Prostate gland (tissue), 2 donors: ENCODE data around the gene KIF2C. TPM values are rescaled to one million over a fixed set of nuclear protein-coding genes. Genes with fewer than 3 reads are reported as not detected.

Experiments used
- DNase-seq: peaks from one replicate; pipeline ENCODE4 v3.0.0-alpha.2; 2019; ENCODE audit warnings: low spot score
- H3K27ac ChIP-seq, 2 donors: fragments of 200-600 bp; sonication (generic); 2 replicates each; pipeline ENCODE4 v1.5.1; 2017 to 2019
- H3K27me3 ChIP-seq: fragments of 200-600 bp; sonication (generic); replicated peaks from 2 replicates; pipeline ENCODE4 v1.5.1; 2019; ENCODE audit not compliant: insufficient read depth
- H3K36me3 ChIP-seq, 2 donors: fragments of 200-600 bp; sonication (generic); 1 replicate in 1 of 2; 2 replicates in 1 of 2; pipeline versions ENCODE4 v1.5.1 to v1.8.1; 2017 to 2019
- H3K4me1 ChIP-seq: fragments of 200-600 bp; sonication (generic); replicated peaks from 2 replicates; pipeline ENCODE4 v1.5.1; 2019
- H3K4me3 ChIP-seq, 2 donors: fragments of 200-600 bp; sonication (generic); 2 replicates each; pipeline ENCODE4 v1.5.1; 2017 to 2019
- H3K9me3 ChIP-seq: fragments of 200-600 bp; sonication (generic); 2 replicates; pipeline ENCODE4 v1.5.1; 2017
- CTCF ChIP-seq, 4 experiments: fragments of 200-600 bp in 2 of 4; fragments of 450-650 bp in 2 of 4; sonication (generic) in 2 of 4; IDR thresholded peaks; 1 replicate in 3 of 4; 2 replicates in 1 of 4; pipeline ENCODE4 v1.5.1; 2016 to 2019; ENCODE audit warnings: antibody characterized with exemption in 4 of 4, mild to moderate bottlenecking in 2 of 4, moderate library complexity in 2 of 4
- POLR2A ChIP-seq: fragments of 450-650 bp; IDR thresholded peaks from one replicate; pipeline ENCODE4 v1.6.1; 2016; ENCODE audit warnings: antibody characterized with exemption, mild to moderate bottlenecking
- POLR2AphosphoS5 ChIP-seq: sonication (generic); formaldehyde crosslinking; IDR thresholded peaks from one replicate; pipeline ENCODE4 v1.6.1; 2017; ENCODE audit warnings: antibody characterized with exemption
- WGBS: methylation state at CpG from one replicate; pipeline ENCODE4 v1.1.5; 2018; 5-methylcytosine and 5-hydroxymethylcytosine counted together
- intact Hi-C: fragments of 100-400 bp; cut with DNase I; formaldehyde crosslinking; loops from one replicate; pipeline ENCODE4 v1.14.2; 2022
- total RNA-seq, 2 donors: library from RNA; depleted of rRNA; stranded (reverse); fragments of >200 nt; gene quantifications; one replicate each; pipeline ENCODE4 v1.1.0, GENCODE V29; 2016

KIF2C gene
- total RNA-seq, 2 donors from 2014 or later = 3.5 to 13.2 TPM

- TF ChIP-seq POLR2AphosphoS5 = no peak
- TF ChIP-seq CTCF (IDR thresholded peaks at IDR 0.05) = no peak
- no peak for TF ChIP-seq POLR2A
- intact Hi-C loops = no loop called here
- Histone ChIP-seq H3K36me3 (no peaks in the 10 kb centered on the region), H3K27me3 (no peaks in the 10 kb centered on the region), H3K9me3 (no peaks in the 10 kb centered on the region), H3K4me3 (no peak overlapping the region), H3K4me1 (peaks cover 7% of the 10 kb centered on the region), H3K27ac (no peak overlapping the region)
- no peak for DNase-seq
- WGBS = 94% methylated on average over 20 of the region's 20 CpGs
These were observed 65.8 kb downstream of the KIF2C start for GRCh38 chr1:44805311-44806024.

GRCh38 chr1:44806025-44806703 lies 66.5 kb downstream of the KIF2C start:
- Histone ChIP-seq H3K4me3 (no peak overlapping the region), H3K27ac (peak overlapping the region; percentile 88 to 89), H3K9me3 (no peaks in the 10 kb centered on the region), H3K27me3 (no peaks in the 10 kb centered on the region), H3K4me1 (peaks cover 10% of the 10 kb centered on the region), H3K36me3 (no peaks in the 10 kb centered on the region)
- DNase-seq = no peak
- intact Hi-C loops = no loop called here
- TF ChIP-seq POLR2A (no peak), CTCF (IDR thresholded peaks at IDR 0.05) (no peak), POLR2AphosphoS5 (no peak)
- WGBS = 95% methylated on average over 58 of the region's 70 CpGs

- TF ChIP-seq CTCF (IDR thresholded peaks at IDR 0.05) (no peak), POLR2AphosphoS5 (no peak), POLR2A (no peak)
These were observed 67.2 kb downstream of the KIF2C start, which contains the start of gene DYNLT4 for GRCh38 chr1:44806704-44807363. Gene DYNLT4, minus strand, starts transcription at chr1:44807351. Its CDS starts 683 bp downstream, at chr1:44806668.

GRCh38 chr1:44807364-44808062 lies 67.9 kb downstream of the KIF2C start:
- intact Hi-C loops = no loop called here
- TF ChIP-seq POLR2AphosphoS5 = peak; percentile 49
- peak; percentile 45 for TF ChIP-seq POLR2A
- TF ChIP-seq CTCF (IDR thresholded peaks at IDR 0.05) = no peak
- Histone ChIP-seq H3K27ac (peak overlapping the region; percentile 88 to 89), H3K4me3 (no peak overlapping the region), H3K9me3 (no peaks in the 10 kb centered on the region), H3K4me1 (peaks cover 10% of the 10 kb centered on the region), H3K27me3 (no peaks in the 10 kb centered on the region), H3K36me3 (no peaks in the 10 kb centered on the region)
- peak; percentile 84 for DNase-seq
- WGBS = 14% methylated on average over 16 of the region's 16 CpGs

More at GRCh38 chr1:44806704-44807363, 67.2 kb downstream of the KIF2C start, which contains the start of gene DYNLT4:
- Histone ChIP-seq H3K27ac (peak within 1 kb of the TSS; percentile 88 to 89), H3K4me3 (no peak within 1 kb of the TSS), H3K27me3 (no peaks in the 10 kb centered on the region), H3K36me3 (no peaks in the 10 kb centered on the region), H3K9me3 (no peaks in the 10 kb centered on the region), H3K4me1 (peaks cover 10% of the 10 kb centered on the region)
- intact Hi-C loops = no loop called here
- 68% methylated on average over 7 of the region's 7 CpGs for WGBS
- no peak for DNase-seq
